Measurements from ENCODE around the gene HINFP.

- TF ChIP-seq FOXM1 (IDR thresholded peaks at IDR 0.05; ENCODE audit: borderline replicate concordance, low read depth) (peak; percentile 97), TAF1 (IDR thresholded peaks at IDR 0.05; ENCODE audit: low read depth) (peak; percentile 99), CREB1 (IDR thresholded peaks at IDR 0.05; ENCODE audit: low read depth) (peak; percentile 39; the same call in 1 of the 2 replicates), TEAD4 (IDR thresholded peaks at IDR 0.05) (peak; percentile 33; the same call in 1 of the 2 replicates)
- TF ChIP-seq, protein P1, sequence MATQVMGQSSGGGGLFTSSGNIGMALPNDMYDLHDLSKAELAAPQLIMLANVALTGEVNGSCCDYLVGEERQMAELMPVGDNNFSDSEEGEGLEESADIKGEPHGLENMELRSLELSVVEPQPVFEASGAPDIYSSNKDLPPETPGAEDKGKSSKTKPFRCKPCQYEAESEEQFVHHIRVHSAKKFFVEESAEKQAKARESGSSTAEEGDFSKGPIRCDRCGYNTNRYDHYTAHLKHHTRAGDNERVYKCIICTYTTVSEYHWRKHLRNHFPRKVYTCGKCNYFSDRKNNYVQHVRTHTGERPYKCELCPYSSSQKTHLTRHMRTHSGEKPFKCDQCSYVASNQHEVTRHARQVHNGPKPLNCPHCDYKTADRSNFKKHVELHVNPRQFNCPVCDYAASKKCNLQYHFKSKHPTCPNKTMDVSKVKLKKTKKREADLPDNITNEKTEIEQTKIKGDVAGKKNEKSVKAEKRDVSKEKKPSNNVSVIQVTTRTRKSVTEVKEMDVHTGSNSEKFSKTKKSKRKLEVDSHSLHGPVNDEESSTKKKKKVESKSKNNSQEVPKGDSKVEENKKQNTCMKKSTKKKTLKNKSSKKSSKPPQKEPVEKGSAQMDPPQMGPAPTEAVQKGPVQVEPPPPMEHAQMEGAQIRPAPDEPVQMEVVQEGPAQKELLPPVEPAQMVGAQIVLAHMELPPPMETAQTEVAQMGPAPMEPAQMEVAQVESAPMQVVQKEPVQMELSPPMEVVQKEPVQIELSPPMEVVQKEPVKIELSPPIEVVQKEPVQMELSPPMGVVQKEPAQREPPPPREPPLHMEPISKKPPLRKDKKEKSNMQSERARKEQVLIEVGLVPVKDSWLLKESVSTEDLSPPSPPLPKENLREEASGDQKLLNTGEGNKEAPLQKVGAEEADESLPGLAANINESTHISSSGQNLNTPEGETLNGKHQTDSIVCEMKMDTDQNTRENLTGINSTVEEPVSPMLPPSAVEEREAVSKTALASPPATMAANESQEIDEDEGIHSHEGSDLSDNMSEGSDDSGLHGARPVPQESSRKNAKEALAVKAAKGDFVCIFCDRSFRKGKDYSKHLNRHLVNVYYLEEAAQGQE (IDR thresholded peaks at IDR 0.05; ENCODE audit: low read depth) = no peak
Measured at GRCh38 chr11:119095066-119095880, 26.1 kb upstream of the HINFP start.
